ENCODE results near the gene TMEM132D.

Gene TMEM132D

GRCh38 chr12:129404556-129404955 is 499.3 kb downstream of the TMEM132D start:
- H3K4me1 ChIP-seq (ENCODE audit: control insufficient read depth, insufficient read depth, low read length), result no peaks in the 10 kb centered on the region
- ChIA-PET CTCF (no interaction called here), POLR2A (no interaction called here)
- H3K27ac ChIP-seq (ENCODE audit: extremely low read depth, low read depth, low read length), result no peak overlapping the region
- TF ChIP-seq ZNF140 (tag by site-specific recombination; IDR thresholded peaks at IDR 0.05) (no peak), REST (tag by site-specific recombination; IDR thresholded peaks at IDR 0.05) (no peak), ZNF2 (tag by site-specific recombination; IDR thresholded peaks at IDR 0.05) (no peak), ZFP69B (tag by site-specific recombination; IDR thresholded peaks at IDR 0.05) (no peak), ZNF394 (tag by site-specific recombination; IDR thresholded peaks at IDR 0.05; ENCODE audit: borderline replicate concordance) (no peak), ZBTB8A (tag by site-specific recombination; IDR thresholded peaks at IDR 0.05) (no peak), ZNF639 (tag by site-specific recombination; IDR thresholded peaks at IDR 0.05) (no peak), OSR2 (tag by site-specific recombination; IDR thresholded peaks at IDR 0.05) (no peak), ZNF777 (tag by site-specific recombination; IDR thresholded peaks at IDR 0.05; ENCODE audit: borderline replicate concordance) (no peak), ZNF114 (tag by site-specific recombination; IDR thresholded peaks at IDR 0.05) (no peak), ZNF544 (tag by site-specific recombination; IDR thresholded peaks at IDR 0.05) (no peak), ZNF214 (tag by site-specific recombination; IDR thresholded peaks at IDR 0.05; ENCODE audit: borderline replicate concordance) (no peak), ZNF10 (tag by site-specific recombination; IDR thresholded peaks at IDR 0.05) (no peak), ZNF311 (tag by site-specific recombination; IDR thresholded peaks at IDR 0.05; ENCODE audit: borderline replicate concordance) (no peak)
- TF ChIP-seq, protein P1, sequence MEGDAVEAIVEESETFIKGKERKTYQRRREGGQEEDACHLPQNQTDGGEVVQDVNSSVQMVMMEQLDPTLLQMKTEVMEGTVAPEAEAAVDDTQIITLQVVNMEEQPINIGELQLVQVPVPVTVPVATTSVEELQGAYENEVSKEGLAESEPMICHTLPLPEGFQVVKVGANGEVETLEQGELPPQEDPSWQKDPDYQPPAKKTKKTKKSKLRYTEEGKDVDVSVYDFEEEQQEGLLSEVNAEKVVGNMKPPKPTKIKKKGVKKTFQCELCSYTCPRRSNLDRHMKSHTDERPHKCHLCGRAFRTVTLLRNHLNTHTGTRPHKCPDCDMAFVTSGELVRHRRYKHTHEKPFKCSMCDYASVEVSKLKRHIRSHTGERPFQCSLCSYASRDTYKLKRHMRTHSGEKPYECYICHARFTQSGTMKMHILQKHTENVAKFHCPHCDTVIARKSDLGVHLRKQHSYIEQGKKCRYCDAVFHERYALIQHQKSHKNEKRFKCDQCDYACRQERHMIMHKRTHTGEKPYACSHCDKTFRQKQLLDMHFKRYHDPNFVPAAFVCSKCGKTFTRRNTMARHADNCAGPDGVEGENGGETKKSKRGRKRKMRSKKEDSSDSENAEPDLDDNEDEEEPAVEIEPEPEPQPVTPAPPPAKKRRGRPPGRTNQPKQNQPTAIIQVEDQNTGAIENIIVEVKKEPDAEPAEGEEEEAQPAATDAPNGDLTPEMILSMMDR (tag by site-specific recombination; IDR thresholded peaks at IDR 0.05), result no peak
- TF ChIP-seq, protein P2, sequence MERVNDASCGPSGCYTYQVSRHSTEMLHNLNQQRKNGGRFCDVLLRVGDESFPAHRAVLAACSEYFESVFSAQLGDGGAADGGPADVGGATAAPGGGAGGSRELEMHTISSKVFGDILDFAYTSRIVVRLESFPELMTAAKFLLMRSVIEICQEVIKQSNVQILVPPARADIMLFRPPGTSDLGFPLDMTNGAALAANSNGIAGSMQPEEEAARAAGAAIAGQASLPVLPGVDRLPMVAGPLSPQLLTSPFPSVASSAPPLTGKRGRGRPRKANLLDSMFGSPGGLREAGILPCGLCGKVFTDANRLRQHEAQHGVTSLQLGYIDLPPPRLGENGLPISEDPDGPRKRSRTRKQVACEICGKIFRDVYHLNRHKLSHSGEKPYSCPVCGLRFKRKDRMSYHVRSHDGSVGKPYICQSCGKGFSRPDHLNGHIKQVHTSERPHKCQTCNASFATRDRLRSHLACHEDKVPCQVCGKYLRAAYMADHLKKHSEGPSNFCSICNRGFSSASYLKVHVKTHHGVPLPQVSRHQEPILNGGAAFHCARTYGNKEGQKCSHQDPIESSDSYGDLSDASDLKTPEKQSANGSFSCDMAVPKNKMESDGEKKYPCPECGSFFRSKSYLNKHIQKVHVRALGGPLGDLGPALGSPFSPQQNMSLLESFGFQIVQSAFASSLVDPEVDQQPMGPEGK (tag by site-specific recombination; IDR thresholded peaks at IDR 0.05), result no peak
- TF ChIP-seq, protein P3, sequence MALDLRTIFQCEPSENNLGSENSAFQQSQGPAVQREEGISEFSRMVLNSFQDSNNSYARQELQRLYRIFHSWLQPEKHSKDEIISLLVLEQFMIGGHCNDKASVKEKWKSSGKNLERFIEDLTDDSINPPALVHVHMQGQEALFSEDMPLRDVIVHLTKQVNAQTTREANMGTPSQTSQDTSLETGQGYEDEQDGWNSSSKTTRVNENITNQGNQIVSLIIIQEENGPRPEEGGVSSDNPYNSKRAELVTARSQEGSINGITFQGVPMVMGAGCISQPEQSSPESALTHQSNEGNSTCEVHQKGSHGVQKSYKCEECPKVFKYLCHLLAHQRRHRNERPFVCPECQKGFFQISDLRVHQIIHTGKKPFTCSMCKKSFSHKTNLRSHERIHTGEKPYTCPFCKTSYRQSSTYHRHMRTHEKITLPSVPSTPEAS (tag by site-specific recombination; IDR thresholded peaks at IDR 0.05), result no peak
- H3K4me3 ChIP-seq (ENCODE audit: low read depth, low read length), result no peak overlapping the region
- H3K36me3 ChIP-seq (ENCODE audit: control insufficient read depth in 2 of 2, insufficient read depth in 1 of 2, low read length in 2 of 2), result no peaks in the 10 kb centered on the region
- H3K9me3 ChIP-seq (ENCODE audit: control insufficient read depth, insufficient read depth, low read depth, low read length), result no peaks in the 10 kb centered on the region

Measured in HEK293 (cell line).